ENCODE results near the gene PRKAR1B. TPM values are rescaled to one million over a fixed set of nuclear protein-coding genes. Genes with fewer than 3 reads are reported as not detected.

The PRKAR1B gene
- polyA plus RNA-seq, 1 of the 3 experiments (the other 2 are of a cell fraction) = 63.7 TPM

GRCh38 chr7:659996-660395 is 67.1 kb downstream of the PRKAR1B start:
- Histone ChIP-seq H3K36me3 (replicated peaks in 1 of 2; ENCODE audit: control insufficient read depth in 1 of 2, insufficient read depth in 2 of 2, low read length in 1 of 2) (no peaks in the 10 kb centered on the region), H3K9ac (no peak overlapping the region), H3K9me2 (no peaks in the 10 kb centered on the region), H4K20me1 (ENCODE audit: insufficient read depth) (no peaks in the 10 kb centered on the region), H3K4me1 (ENCODE audit: control insufficient read depth in 1 of 2, insufficient read depth in 2 of 2, low read depth in 1 of 2, low read length in 1 of 2) (peaks cover 0 to 15% of the 10 kb centered on the region in 2 experiments; a peak in 1 of 4 replicates), H3K27me3 (ENCODE audit: insufficient read depth) (no peaks in the 10 kb centered on the region), H3K9me3 (no peaks in the 10 kb centered on the region), H3F3A (replicated peaks; ENCODE audit: insufficient read depth) (peaks cover 4% of the 10 kb centered on the region), H3K4me3 (ENCODE audit: low read depth in 2 of 2, low read length in 1 of 2) (no peak overlapping the region), H3K4me2 (no peak overlapping the region), H2AFZ (ENCODE audit: low read depth) (no peak overlapping the region), H3K79me2 (ENCODE audit: insufficient read depth) (no peaks in the 10 kb centered on the region), H3K27ac (ENCODE audit: low read depth in 2 of 2, low read length in 1 of 2) (no peak overlapping the region)
- TF ChIP-seq PBX3 (IDR thresholded peaks at IDR 0.05) (no peak), REST (IDR thresholded peaks at IDR 0.05; ENCODE audit: low read depth, low read length) (no peak), MEF2A (IDR thresholded peaks at IDR 0.05; ENCODE audit: borderline replicate concordance, low read depth) (no peak), USF2 (IDR thresholded peaks at IDR 0.05; ENCODE audit: borderline replicate concordance, low read depth, low read length) (no peak), FOSL2 (IDR thresholded peaks at IDR 0.05; ENCODE audit: borderline replicate concordance, low read depth) (no peak), NFIC (IDR thresholded peaks at IDR 0.05; ENCODE audit: borderline replicate concordance) (no peak), POLR2AphosphoS5 (IDR thresholded peaks at IDR 0.05; ENCODE audit: low read depth, low read length) (no peak), GATA2 (CRISPR knock-in tag; IDR thresholded peaks at IDR 0.05) (no peak)
- POLR2A ChIA-PET = no interaction called here
- no peak for DNase-seq
- 90% methylated on average over 12 of the region's 13 CpGs for WGBS (ENCODE audit: low lambda C conversion rate)
- CTCF ChIA-PET = interaction anchor here (1.3 kb wide), 1 partner anchor 10 kb away, joined by 3 read pairs; no protein-coding TSS in a partner anchor

- CTCF ChIA-PET = interaction anchor here (0.7 to 1.5 kb wide), 3 partner anchors 9 to 13 kb away, joined by 3 read pairs; no protein-coding TSS in a partner anchor
Measured at GRCh38 chr7:659306-659847, 67.7 kb downstream of the PRKAR1B start.

More at GRCh38 chr7:659306-659847, 67.7 kb downstream of the PRKAR1B start:
- H3K36me3 ChIP-seq (replicated peaks in 1 of 2; ENCODE audit: control insufficient read depth in 1 of 2, insufficient read depth in 2 of 2, low read length in 1 of 2) = no peaks in the 10 kb centered on the region
- no peak for DNase-seq
- H3K27ac ChIP-seq (ENCODE audit: low read depth in 2 of 2, low read length in 1 of 2) = no peak overlapping the region
- H3K79me2 ChIP-seq (ENCODE audit: insufficient read depth) = no peaks in the 10 kb centered on the region
- peaks cover 0 to 10% of the 10 kb centered on the region in 2 experiments; a peak in 1 of 4 replicates for H3K4me1 ChIP-seq (ENCODE audit: control insufficient read depth in 1 of 2, insufficient read depth in 2 of 2, low read depth in 1 of 2, low read length in 1 of 2)
- no peak overlapping the region for H2AFZ ChIP-seq (ENCODE audit: low read depth)
- H3K4me2 ChIP-seq = no peak overlapping the region
- H3K4me3 ChIP-seq (ENCODE audit: low read depth in 2 of 2, low read length in 1 of 2) = no peak overlapping the region
- H3K9ac ChIP-seq = no peak overlapping the region
- H3K27me3 ChIP-seq (ENCODE audit: insufficient read depth) = no peaks in the 10 kb centered on the region
- H3K9me2 ChIP-seq = no peaks in the 10 kb centered on the region
- no peaks in the 10 kb centered on the region for H4K20me1 ChIP-seq (ENCODE audit: insufficient read depth)
- H3K9me3 ChIP-seq = no peaks in the 10 kb centered on the region
- POLR2A ChIA-PET = no interaction called here
- H3F3A ChIP-seq (replicated peaks; ENCODE audit: insufficient read depth) = peaks cover 4% of the 10 kb centered on the region
- WGBS (ENCODE audit: low lambda C conversion rate) = 96% methylated on average over 25 of the region's 25 CpGs
- no peak for TF ChIP-seq MEF2A (IDR thresholded peaks at IDR 0.05; ENCODE audit: borderline replicate concordance, low read depth)
- no peak for TF ChIP-seq TCF12 (IDR thresholded peaks at IDR 0.05)
- TF ChIP-seq USF2 (IDR thresholded peaks at IDR 0.05; ENCODE audit: borderline replicate concordance, low read depth, low read length) = no peak
- no peak for TF ChIP-seq EZH2phosphoT487 (IDR thresholded peaks at IDR 0.05; ENCODE audit: borderline replicate concordance, low read depth)
